ENCODE data around the gene C1QTNF1.
A peak's percentile ranks its signal among the peaks of the same experiment; 100 is the strongest.

C1QTNF1 gene

GRCh38 chr17:79065105-79065670 lies 41.2 kb downstream of the C1QTNF1 start:
- H3K79me2 ChIP-seq (ENCODE audit: low read length) = no peaks in the 10 kb centered on the region
- H3F3A ChIP-seq (ENCODE audit: insufficient read depth, low read length) = no peaks in the 10 kb centered on the region
- H3K4me1 ChIP-seq (ENCODE audit: low read length) = no peaks in the 10 kb centered on the region
- H3K9me2 ChIP-seq (replicated peaks; ENCODE audit: insufficient read depth, low read length) = no peaks in the 10 kb centered on the region
- peak; percentile 41 for TF ChIP-seq CTCF (IDR thresholded peaks at IDR 0.05; ENCODE audit: low read length)
- no peak for TF ChIP-seq EZH2phosphoT487 (IDR thresholded peaks at IDR 0.05; ENCODE audit: low read length)
- H3K27me3 ChIP-seq (replicated peaks; ENCODE audit: insufficient read depth, low read length) = peaks cover 40% of the 10 kb centered on the region
- H3K4me2 ChIP-seq (ENCODE audit: low read depth, low read length) = no peak overlapping the region
- H3K9me3 ChIP-seq (replicated peaks; ENCODE audit: insufficient read depth, low read length) = no peaks in the 10 kb centered on the region
- no peak for DNase-seq
- no peak overlapping the region for H3K4me3 ChIP-seq (ENCODE audit: low read length)
- H4K20me1 ChIP-seq (ENCODE audit: insufficient read depth, low read length) = no peaks in the 10 kb centered on the region
- H3K27ac ChIP-seq (ENCODE audit: low read length) = no peak overlapping the region
- no peak overlapping the region for H2AFZ ChIP-seq (ENCODE audit: low read length)
- H3K9ac ChIP-seq (ENCODE audit: low read length) = no peak overlapping the region
- H3K36me3 ChIP-seq (replicated peaks; ENCODE audit: insufficient read depth, low read length) = no peaks in the 10 kb centered on the region

DNA sequence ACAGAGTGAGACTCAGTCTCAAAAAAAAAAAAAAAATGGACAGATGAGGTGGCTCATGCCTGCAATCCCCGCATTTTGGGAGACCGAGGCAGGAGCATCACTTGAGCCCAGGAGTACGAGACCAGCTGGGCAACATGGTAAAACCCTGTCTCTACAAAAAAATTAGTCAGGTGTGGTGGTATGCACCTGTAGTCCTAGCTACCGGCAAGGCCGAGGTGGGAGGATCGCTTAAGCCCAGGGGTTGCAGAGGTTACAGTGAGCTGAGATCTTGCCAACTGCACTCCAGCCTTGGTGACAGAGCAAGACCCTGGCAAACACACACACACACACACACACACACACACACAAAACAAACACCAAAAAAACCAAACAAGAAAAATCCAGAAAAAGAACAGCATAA lies 43.0 kb downstream of the C1QTNF1 start:
- Histone ChIP-seq H3K4me2 (ENCODE audit: low read depth, low read length) (no peak overlapping the region), H3K36me3 (replicated peaks; ENCODE audit: insufficient read depth, low read length) (no peaks in the 10 kb centered on the region), H4K20me1 (ENCODE audit: insufficient read depth, low read length) (no peaks in the 10 kb centered on the region), H3K9me2 (replicated peaks; ENCODE audit: insufficient read depth, low read length) (no peaks in the 10 kb centered on the region), H3K27ac (ENCODE audit: low read length) (no peak overlapping the region), H3K79me2 (ENCODE audit: low read length) (no peaks in the 10 kb centered on the region), H3K4me1 (ENCODE audit: low read length) (no peaks in the 10 kb centered on the region), H3F3A (ENCODE audit: insufficient read depth, low read length) (no peaks in the 10 kb centered on the region), H2AFZ (ENCODE audit: low read length) (no peak overlapping the region), H3K4me3 (ENCODE audit: low read length) (no peak overlapping the region), H3K9me3 (replicated peaks; ENCODE audit: insufficient read depth, low read length) (no peaks in the 10 kb centered on the region), H3K27me3 (replicated peaks; ENCODE audit: insufficient read depth, low read length) (peaks cover 44% of the 10 kb centered on the region), H3K9ac (ENCODE audit: low read length) (no peak overlapping the region)
- no peak for DNase-seq
- TF ChIP-seq CTCF (IDR thresholded peaks at IDR 0.05; ENCODE audit: low read length) (no peak), EZH2 (optimal IDR thresholded peaks at IDR 0.05; ENCODE audit: low read depth, low read length) (no peak), EZH2phosphoT487 (IDR thresholded peaks at IDR 0.05; ENCODE audit: low read length) (no peak)

GRCh38 chr17:79070266-79070880 lies 46.4 kb downstream of the C1QTNF1 start:
- Histone ChIP-seq H3K9ac (ENCODE audit: low read length) (no peak overlapping the region), H3K4me2 (ENCODE audit: low read depth, low read length) (no peak overlapping the region), H3K79me2 (ENCODE audit: low read length) (no peaks in the 10 kb centered on the region), H4K20me1 (ENCODE audit: insufficient read depth, low read length) (no peaks in the 10 kb centered on the region), H3K36me3 (replicated peaks; ENCODE audit: insufficient read depth, low read length) (no peaks in the 10 kb centered on the region), H3K27ac (ENCODE audit: low read length) (no peak overlapping the region), H3K4me1 (ENCODE audit: low read length) (no peaks in the 10 kb centered on the region), H3K4me3 (ENCODE audit: low read length) (no peak overlapping the region), H3K27me3 (replicated peaks; ENCODE audit: insufficient read depth, low read length) (peaks cover 47% of the 10 kb centered on the region), H3F3A (ENCODE audit: insufficient read depth, low read length) (no peaks in the 10 kb centered on the region), H3K9me3 (replicated peaks; ENCODE audit: insufficient read depth, low read length) (no peaks in the 10 kb centered on the region), H2AFZ (ENCODE audit: low read length) (no peak overlapping the region), H3K9me2 (replicated peaks; ENCODE audit: insufficient read depth, low read length) (no peaks in the 10 kb centered on the region)
- TF ChIP-seq CTCF (IDR thresholded peaks at IDR 0.05; ENCODE audit: low read length) (no peak), EZH2phosphoT487 (IDR thresholded peaks at IDR 0.05; ENCODE audit: low read length) (no peak)
- DNase-seq = no peak
